Measurements from ENCODE around the gene ID2.

DNA sequence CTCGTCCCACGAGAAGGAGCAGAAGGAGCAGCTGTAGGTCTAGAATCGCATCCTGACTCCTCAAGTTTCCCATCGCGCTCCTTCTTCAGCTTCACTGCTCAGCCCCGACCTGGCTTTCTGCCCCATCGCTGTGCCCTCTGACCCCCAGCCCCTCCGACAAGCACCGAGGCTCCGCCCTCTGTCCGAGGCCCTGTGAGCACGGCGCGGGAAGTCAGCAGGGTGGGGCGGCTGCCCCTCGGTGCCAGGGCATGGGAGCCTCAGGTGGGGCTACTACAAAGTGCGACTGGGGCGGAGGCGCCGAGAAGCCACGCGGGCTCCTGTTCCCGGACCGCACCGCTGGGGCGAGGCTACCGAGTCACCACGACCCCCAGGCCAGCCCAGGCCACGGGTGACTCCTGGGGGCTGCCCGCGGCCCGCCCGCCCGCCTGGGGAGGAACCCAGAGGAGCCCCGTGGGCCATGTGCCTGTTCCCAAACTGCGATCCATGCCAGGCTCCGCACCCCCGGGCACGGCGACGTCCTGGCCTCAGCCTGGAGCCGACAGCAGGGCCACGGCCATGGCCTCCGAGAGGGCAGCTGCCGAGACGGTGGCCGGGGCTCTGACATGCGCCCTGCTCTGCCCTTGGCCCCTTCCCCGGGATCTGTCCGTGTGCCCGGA lies 36.6 kb upstream of the ID2 start:
- TF ChIP-seq, protein P1, sequence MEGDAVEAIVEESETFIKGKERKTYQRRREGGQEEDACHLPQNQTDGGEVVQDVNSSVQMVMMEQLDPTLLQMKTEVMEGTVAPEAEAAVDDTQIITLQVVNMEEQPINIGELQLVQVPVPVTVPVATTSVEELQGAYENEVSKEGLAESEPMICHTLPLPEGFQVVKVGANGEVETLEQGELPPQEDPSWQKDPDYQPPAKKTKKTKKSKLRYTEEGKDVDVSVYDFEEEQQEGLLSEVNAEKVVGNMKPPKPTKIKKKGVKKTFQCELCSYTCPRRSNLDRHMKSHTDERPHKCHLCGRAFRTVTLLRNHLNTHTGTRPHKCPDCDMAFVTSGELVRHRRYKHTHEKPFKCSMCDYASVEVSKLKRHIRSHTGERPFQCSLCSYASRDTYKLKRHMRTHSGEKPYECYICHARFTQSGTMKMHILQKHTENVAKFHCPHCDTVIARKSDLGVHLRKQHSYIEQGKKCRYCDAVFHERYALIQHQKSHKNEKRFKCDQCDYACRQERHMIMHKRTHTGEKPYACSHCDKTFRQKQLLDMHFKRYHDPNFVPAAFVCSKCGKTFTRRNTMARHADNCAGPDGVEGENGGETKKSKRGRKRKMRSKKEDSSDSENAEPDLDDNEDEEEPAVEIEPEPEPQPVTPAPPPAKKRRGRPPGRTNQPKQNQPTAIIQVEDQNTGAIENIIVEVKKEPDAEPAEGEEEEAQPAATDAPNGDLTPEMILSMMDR (IDR thresholded peaks at IDR 0.05; ENCODE audit: insufficient read depth, low read depth, low read length): no peak
- no peak for TF ChIP-seq EZH2 (IDR thresholded peaks at IDR 0.05; ENCODE audit: insufficient read depth, low read length)
